Central memory CD8-positive, alpha-beta T cell (primary cell): ENCODE measurements around the gene RBMX2.
"Not testable (repeated sequence)": the region's sequence is repeated elsewhere in the genome, so short reads cannot be mapped to it uniquely, and the experiment has no call there.

ENCODE experiments used
- ATAC-seq: fragments of 150-1000 bp; cut with Tn5 transposase; replicated peaks from 2 replicates; pipeline ENCODE4 v1.10.0; 2022; ENCODE audit warnings: mild to moderate bottlenecking, moderate FRiP score, moderate number of reproducible peaks; ENCODE audit not compliant: poor library complexity, severe bottlenecking; ENCODE audit errors: extremely low read depth
- DNase-seq, 2 donors: peaks; one replicate each; pipeline ENCODE4 v3.0.0; 2021; ENCODE audit warnings: low spot score in 2 of 2
- H3K27ac Mint-ChIP-seq: one replicate; pipeline ENCODE4 v1.8.0; 2022; ENCODE audit warnings: low read depth, mild to moderate bottlenecking, moderate library complexity, mixed read lengths
- H3K27me3 Mint-ChIP-seq: one replicate; pipeline ENCODE4 v1.8.0; 2022; ENCODE audit warnings: mixed read lengths
- H3K36me3 Mint-ChIP-seq: one replicate; pipeline ENCODE4 v1.8.0; 2022; ENCODE audit warnings: mild to moderate bottlenecking, moderate library complexity, mixed read lengths; ENCODE audit not compliant: insufficient read depth
- H3K4me1 Mint-ChIP-seq: one replicate; pipeline ENCODE4 v1.8.0; 2022; ENCODE audit warnings: mixed read lengths
- H3K4me3 Mint-ChIP-seq: one replicate; pipeline ENCODE4 v1.8.0; 2022; ENCODE audit warnings: mild to moderate bottlenecking, moderate library complexity, mixed read lengths
- H3K9me3 Mint-ChIP-seq: one replicate; pipeline ENCODE4 v1.8.0; 2022; ENCODE audit warnings: mixed read lengths

Gene RBMX2

DNA sequence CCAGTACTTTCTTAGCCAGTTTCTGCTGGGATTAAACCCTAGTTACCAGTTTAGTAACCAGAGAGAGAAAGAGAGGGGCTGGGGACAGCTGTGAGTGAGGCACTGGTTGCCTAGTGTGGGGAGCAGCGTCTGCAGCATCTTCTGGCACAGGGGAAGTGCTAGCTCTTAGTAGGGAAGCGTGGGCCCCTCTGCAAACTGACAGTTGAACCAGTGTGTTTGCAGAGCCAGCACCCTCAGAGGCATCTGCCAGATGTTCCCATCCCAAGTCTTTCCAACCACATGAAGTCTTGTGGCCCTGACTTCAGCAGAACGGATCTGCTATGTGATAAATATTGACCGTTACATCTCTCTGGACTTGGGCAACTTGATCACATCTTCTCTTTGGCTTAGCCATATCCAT lies 15.0 kb downstream of the RBMX2 start:
- Mint-ChIP-seq H3K9me3 (no peaks in the 10 kb centered on the region), H3K4me3 (no peak overlapping the region), H3K4me1 (no peaks in the 10 kb centered on the region), H3K27me3 (no peaks in the 10 kb centered on the region), H3K36me3 (peaks cover 7% of the 10 kb centered on the region), H3K27ac (no peak overlapping the region)
- no peak for ATAC-seq
- no peak for DNase-seq

DNA sequence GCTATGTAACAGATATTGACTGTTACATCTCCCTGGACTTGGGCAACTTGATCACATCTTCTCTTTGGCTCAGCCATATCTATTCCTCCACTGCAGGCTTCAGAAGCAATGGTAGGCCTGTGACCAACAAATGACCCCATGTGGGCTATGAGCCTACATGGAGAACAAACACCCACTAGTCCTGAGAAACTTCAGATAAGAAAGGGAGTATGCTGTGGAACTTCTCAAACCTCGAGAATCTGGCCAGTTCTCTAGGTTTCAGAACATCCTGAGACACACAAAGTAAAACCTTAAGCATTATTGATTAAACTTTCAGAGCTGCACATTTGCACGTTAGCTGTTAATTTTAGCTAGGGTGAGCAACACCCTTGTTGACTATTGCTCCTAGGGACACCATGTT lies 16.3 kb downstream of the RBMX2 start:
- Mint-ChIP-seq H3K4me3 (no peak overlapping the region), H3K36me3 (peaks cover 3% of the 10 kb centered on the region), H3K4me1 (no peaks in the 10 kb centered on the region), H3K27ac (no peak overlapping the region), H3K9me3 (no peaks in the 10 kb centered on the region), H3K27me3 (no peaks in the 10 kb centered on the region)
- no peak for ATAC-seq
- DNase-seq: no peak

- peaks cover 2% of the 10 kb centered on the region for H3K36me3 Mint-ChIP-seq
- ATAC-seq (no peak), DNase-seq (no peak)
- H3K27ac Mint-ChIP-seq: no peak overlapping the region
- no peaks in the 10 kb centered on the region for H3K27me3 Mint-ChIP-seq
- no peaks in the 10 kb centered on the region for H3K4me1 Mint-ChIP-seq
- no peaks in the 10 kb centered on the region for H3K9me3 Mint-ChIP-seq
- H3K4me3 Mint-ChIP-seq: no peak overlapping the region
Observed at GRCh38 chrX:130418740-130419139, 17.0 kb downstream of the RBMX2 start.

DNA sequence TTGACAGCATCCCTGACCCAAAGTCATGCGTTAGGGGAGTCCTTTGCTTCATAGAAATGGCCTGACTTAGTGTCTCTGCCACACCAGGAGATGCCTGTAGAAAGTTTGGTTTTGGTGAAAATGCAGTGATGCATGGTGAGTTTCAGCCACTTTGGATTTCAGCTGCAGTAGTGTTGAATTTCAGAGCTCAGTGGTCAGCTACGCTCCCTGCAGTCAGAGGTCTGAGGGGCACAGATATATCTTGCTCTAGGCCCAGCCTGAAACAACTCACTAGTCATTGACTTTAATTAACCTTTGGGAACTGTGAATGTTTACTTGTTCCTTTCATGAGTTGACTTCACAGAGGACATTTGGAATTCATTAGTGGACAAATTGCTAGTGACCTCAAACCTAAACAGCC lies 17.5 kb downstream of the RBMX2 start:
- Mint-ChIP-seq H3K4me3 (no peak overlapping the region), H3K36me3 (no peaks in the 10 kb centered on the region), H3K27me3 (no peaks in the 10 kb centered on the region), H3K27ac (no peak overlapping the region), H3K4me1 (no peaks in the 10 kb centered on the region), H3K9me3 (no peaks in the 10 kb centered on the region)
- ATAC-seq: no peak
- no peak for DNase-seq

- no peaks in the 10 kb centered on the region for H3K4me1 Mint-ChIP-seq
- no peak for DNase-seq
- no peak for ATAC-seq
- H3K27ac Mint-ChIP-seq: no peak overlapping the region
- H3K27me3 Mint-ChIP-seq: no peaks in the 10 kb centered on the region
- H3K4me3 Mint-ChIP-seq: no peak overlapping the region
- no peaks in the 10 kb centered on the region for H3K9me3 Mint-ChIP-seq
- no peaks in the 10 kb centered on the region for H3K36me3 Mint-ChIP-seq
Observed at GRCh38 chrX:130426531-130426930, 24.7 kb downstream of the RBMX2 start.

- DNase-seq, H3K4me1 Mint-ChIP-seq, H3K4me3 Mint-ChIP-seq, H3K27ac Mint-ChIP-seq, H3K9me3 Mint-ChIP-seq, H3K27me3 Mint-ChIP-seq, H3K36me3 Mint-ChIP-seq, ATAC-seq: not testable (repeated sequence)
Observed at GRCh38 chrX:130429236-130429635, 27.4 kb downstream of the RBMX2 start.

DNA sequence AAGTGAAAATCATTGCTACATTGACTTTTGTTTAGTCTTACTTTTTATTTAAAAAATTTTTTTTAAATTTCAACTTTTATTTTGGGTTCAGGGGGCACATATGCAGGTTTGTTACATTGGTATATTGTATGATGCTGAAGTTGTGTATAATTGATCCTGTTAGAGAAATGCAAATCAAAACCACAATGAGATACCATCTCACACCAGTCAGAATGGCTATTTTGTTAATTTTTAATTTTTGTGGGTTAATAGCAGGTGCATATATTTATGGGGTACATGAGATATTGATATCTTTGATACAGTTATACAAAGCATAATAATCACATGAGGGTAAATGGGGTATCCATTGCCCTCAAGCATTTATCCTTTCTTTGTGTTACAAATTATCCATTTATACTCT lies 34.1 kb downstream of the RBMX2 start:
- Mint-ChIP-seq H3K4me1 (no peaks in the 10 kb centered on the region), H3K36me3 (no peaks in the 10 kb centered on the region), H3K9me3 (no peaks in the 10 kb centered on the region), H3K27ac (no peak overlapping the region), H3K4me3 (no peak overlapping the region), H3K27me3 (peaks cover 25% of the 10 kb centered on the region)
- ATAC-seq: no peak
- DNase-seq: no peak

DNA sequence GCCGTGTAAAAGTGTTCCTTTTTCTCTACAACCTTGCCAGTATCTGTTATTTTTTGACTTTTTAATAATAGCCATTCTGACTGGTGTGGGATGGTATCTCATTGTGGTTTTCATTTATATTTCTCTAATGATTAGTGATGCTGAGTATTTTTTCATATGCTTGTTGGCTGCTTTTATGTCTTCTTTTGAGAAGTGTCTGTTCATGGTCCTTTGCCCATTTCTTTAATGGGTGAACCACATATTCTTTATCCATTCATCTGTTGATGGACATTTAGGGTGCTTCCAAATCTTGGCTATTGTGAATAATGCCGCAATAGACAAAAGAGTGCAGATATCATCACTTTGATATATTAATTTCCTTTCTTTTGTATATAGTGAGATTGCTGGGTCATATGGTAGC lies 36.2 kb downstream of the RBMX2 start:
- not testable (repeated sequence) for H3K4me3 Mint-ChIP-seq, DNase-seq, H3K4me1 Mint-ChIP-seq, H3K9me3 Mint-ChIP-seq, H3K27ac Mint-ChIP-seq, ATAC-seq, H3K36me3 Mint-ChIP-seq
- peaks cover 21% of the 10 kb centered on the region for H3K27me3 Mint-ChIP-seq

DNA sequence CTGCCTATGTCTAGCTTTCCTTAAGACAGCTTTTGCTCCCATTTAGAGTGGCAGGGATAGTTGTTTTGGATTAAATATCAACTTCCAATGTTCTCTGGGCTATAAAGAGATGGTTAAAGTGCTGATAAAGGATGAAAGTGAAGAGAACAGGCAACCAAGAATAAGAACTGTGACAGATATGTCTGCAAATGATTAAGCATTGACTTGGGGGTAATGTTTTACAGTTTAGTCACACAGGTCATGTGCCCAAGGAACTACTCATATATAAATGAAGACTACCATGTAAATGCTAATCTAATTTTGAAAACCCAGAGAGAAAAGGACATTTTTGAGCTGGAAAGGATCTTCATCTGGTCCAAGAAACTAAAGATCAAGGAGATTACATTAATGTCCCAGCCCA lies 42.1 kb downstream of the RBMX2 start:
- DNase-seq: no peak
- ATAC-seq: no peak
- H3K9me3 Mint-ChIP-seq: no peaks in the 10 kb centered on the region
- no peaks in the 10 kb centered on the region for H3K36me3 Mint-ChIP-seq
- no peak overlapping the region for H3K27ac Mint-ChIP-seq
- H3K27me3 Mint-ChIP-seq: peaks cover 10% of the 10 kb centered on the region
- no peaks in the 10 kb centered on the region for H3K4me1 Mint-ChIP-seq
- no peak overlapping the region for H3K4me3 Mint-ChIP-seq

DNA sequence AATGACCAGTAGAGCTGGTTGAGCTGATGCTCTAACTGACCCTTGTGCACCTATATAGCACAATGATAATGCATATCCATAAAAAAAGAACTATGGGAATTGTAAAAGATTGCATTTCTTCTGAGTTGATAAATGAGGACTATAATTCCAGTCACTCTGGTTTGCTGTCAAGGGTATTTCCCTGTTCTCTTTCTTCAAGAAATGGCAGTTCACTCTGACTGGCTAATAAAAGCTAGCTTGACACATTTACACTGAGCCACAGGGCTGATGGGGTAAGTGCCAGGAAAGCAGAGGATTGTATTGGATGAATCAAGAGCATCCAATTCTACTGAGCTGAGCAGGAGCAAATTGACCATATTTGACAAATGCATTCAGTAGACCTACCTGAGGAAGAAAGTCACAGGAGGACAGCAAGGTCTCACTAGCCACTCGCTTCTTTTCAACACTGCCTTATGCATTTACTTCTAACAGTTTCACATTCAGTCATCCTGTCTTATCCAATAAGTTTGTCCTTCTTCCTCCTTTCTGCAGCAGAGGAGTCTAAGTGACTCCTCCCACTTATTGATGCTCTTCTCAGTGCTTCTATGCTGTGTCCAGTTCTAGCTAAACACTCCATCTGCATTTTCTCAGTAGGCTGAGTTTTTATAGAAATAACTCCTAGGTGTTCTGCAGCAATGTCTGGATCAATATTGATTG lies 43.0 kb downstream of the RBMX2 start:
- Mint-ChIP-seq H3K9me3 (no peaks in the 10 kb centered on the region), H3K4me1 (no peaks in the 10 kb centered on the region), H3K4me3 (no peak overlapping the region), H3K27me3 (peaks cover 1% of the 10 kb centered on the region), H3K27ac (no peak overlapping the region), H3K36me3 (no peaks in the 10 kb centered on the region)
- ATAC-seq: no peak
- no peak for DNase-seq

DNA sequence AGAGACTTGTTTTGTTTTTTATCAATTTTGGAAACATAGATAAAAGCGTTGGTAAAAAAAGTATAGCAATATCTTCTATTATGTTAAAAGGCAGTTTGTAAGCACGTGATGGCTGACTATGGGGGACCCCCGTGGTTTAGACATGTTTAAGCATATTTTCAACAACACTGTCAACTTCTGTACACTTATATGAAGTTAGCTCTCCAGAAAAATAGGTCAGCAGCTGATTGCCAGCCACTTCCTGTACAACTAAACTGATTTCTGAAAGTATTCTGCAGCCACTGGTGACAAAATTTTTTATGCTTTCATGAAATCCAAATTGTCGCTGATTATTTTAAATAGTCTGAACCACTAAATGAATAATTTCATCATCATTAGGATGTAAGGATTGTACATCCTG lies 45.2 kb downstream of the RBMX2 start:
- Mint-ChIP-seq H3K36me3 (no peaks in the 10 kb centered on the region), H3K4me1 (no peaks in the 10 kb centered on the region), H3K27ac (no peak overlapping the region), H3K27me3 (no peaks in the 10 kb centered on the region), H3K9me3 (peaks cover 1% of the 10 kb centered on the region), H3K4me3 (no peak overlapping the region)
- ATAC-seq: no peak
- DNase-seq: no peak
